Right ventricle myocardium superior (tissue), 1 donor: ENCODE measurements around the gene FOXK2. TPM values are rescaled to one million over a fixed set of nuclear protein-coding genes. Genes with fewer than 3 reads are reported as not detected.
A peak's percentile ranks its signal among the peaks of the same experiment; 100 is the strongest.

Source experiments
- ATAC-seq: fragments of 200-7000 bp; cut with Tn5 transposase; one replicate; pipeline ENCODE4 v1.9.1; 2020; ENCODE audit warnings: mild to moderate bottlenecking; ENCODE audit not compliant: poor library complexity
- DNase-seq: peaks from one replicate; pipeline ENCODE4 v3.0.0-alpha.2; 2020
- intact Hi-C: fragments of 100-400 bp; cut with DNase I; formaldehyde crosslinking; loops from one replicate; pipeline ENCODE4 v1.11.2; 2022
- total RNA-seq: library from RNA; stranded (reverse); fragmentation: NEBNext Ultra II Directional; extraction: Animal tissue kit (Norgen Biotek cat#: 25700); gene quantifications from one replicate; pipeline ENCODE4 v1.2.1, GENCODE V29; 2021
- donor health status: DM: no; HTN: yes; CAD: no; lungs with severe emphysema.

FOXK2 gene
- total RNA-seq, 1 donor from 2014 or later = 34.3 TPM

GRCh38 chr17:82639628-82640027, 120.1 kb downstream of the FOXK2 start:
- intact Hi-C loops = no loop called here
- no peak for ATAC-seq
- DNase-seq = no peak

GRCh38 chr17:82640036-82640435, 120.5 kb downstream of the FOXK2 start:
- intact Hi-C loops = no loop called here
- DNase-seq = no peak
- ATAC-seq = no peak

- ATAC-seq (no peak), DNase-seq (no peak)
- intact Hi-C loops = no loop called here
Measured at GRCh38 chr17:82642022-82642421, 122.5 kb downstream of the FOXK2 start.

- intact Hi-C loops = no loop called here
- DNase-seq (peak; percentile 12), ATAC-seq (no peak)
Measured at GRCh38 chr17:82644148-82644547, 124.6 kb downstream of the FOXK2 start.

GRCh38 chr17:82645516-82645915, 126.0 kb downstream of the FOXK2 start:
- no peak for ATAC-seq
- DNase-seq = no peak
- intact Hi-C loops = no loop called here

GRCh38 chr17:82647593-82648164, 128.1 kb downstream of the FOXK2 start:
- intact Hi-C loops = no loop called here
- DNase-seq (no peak), ATAC-seq (peak; percentile 30)

GRCh38 chr17:82648165-82648668, 128.7 kb downstream of the FOXK2 start, which contains the start of gene WDR45B:
WDR45B (minus strand) TSS chr17:82648444; CDS start chr17:82648340, 104 bp downstream.
- intact Hi-C loops = no loop called here
- ATAC-seq (peak; percentile 98), DNase-seq (peak; percentile 98)

GRCh38 chr17:82648742-82649331, 129.3 kb downstream of the FOXK2 start:
- intact Hi-C loops = no loop called here
- peak; percentile 77 for DNase-seq
- peak; percentile 18 for ATAC-seq

GRCh38 chr17:82649501-82650261, 130.1 kb downstream of the FOXK2 start:
- intact Hi-C loops = loop anchor here (5.0 kb wide), 1 partner anchor 48 kb away; the partner anchor contains the start of gene RAB40B
- ATAC-seq (no peak), DNase-seq (peak; percentile 45)

GRCh38 chr17:82650723-82651122, 131.2 kb downstream of the FOXK2 start:
- DNase-seq = peak; percentile 22
- ATAC-seq = no peak
- intact Hi-C loops = loop anchor here (5.0 kb wide), 1 partner anchor 47 kb away; the partner anchor contains the start of gene RAB40B

- intact Hi-C loops = loop anchor here (5.0 kb wide), 1 partner anchor 43 kb away; the partner anchor contains the start of gene RAB40B
- ATAC-seq (no peak), DNase-seq (peak; percentile 35)
Measured at GRCh38 chr17:82653651-82654528, 134.4 kb downstream of the FOXK2 start.

Other genes with a start within 250 kb of the FOXK2 start
- 54.4 TPM for gene CSNK1D, start 246.0 kb upstream of the FOXK2 start, total RNA-seq
- 0.75 TPM for gene CD7, start 202.1 kb upstream of the FOXK2 start, total RNA-seq
- gene SECTM1, start 186.0 kb upstream of the FOXK2 start, total RNA-seq = 4.3 TPM
- gene TEX19, start 160.5 kb upstream of the FOXK2 start, total RNA-seq = not detected
- gene UTS2R, start 148.0 kb upstream of the FOXK2 start, total RNA-seq = 0.81 TPM
- 14.8 TPM for gene HEXD, start 101.4 kb upstream of the FOXK2 start, total RNA-seq
- 29.9 TPM for gene OGFOD3, start 101.1 kb upstream of the FOXK2 start, total RNA-seq
- gene CYBC1, start 69.0 kb upstream of the FOXK2 start, total RNA-seq = 26.6 TPM
- 73.4 TPM for gene NARF, start 61.0 kb upstream of the FOXK2 start, total RNA-seq
- gene WDR45B, start 128.7 kb downstream of the FOXK2 start, total RNA-seq = 34.3 TPM
- 20.7 TPM for gene RAB40B, start 179.0 kb downstream of the FOXK2 start, total RNA-seq
- 13.2 TPM for gene FN3KRP, start 197.0 kb downstream of the FOXK2 start, total RNA-seq
- gene FN3K, start 215.9 kb downstream of the FOXK2 start, total RNA-seq = 80.2 TPM
- 45.1 TPM for gene TBCD, start 232.3 kb downstream of the FOXK2 start, total RNA-seq